Umbilical cord (tissue), 2 donors: ENCODE results near the gene NTNG2. TPM values are rescaled to one million over a fixed set of nuclear protein-coding genes. Genes with fewer than 3 reads are reported as not detected.
A peak's percentile ranks its signal among the peaks of the same experiment; 100 is the strongest.

Source experiments
- DNase-seq: peaks from one replicate; pipeline ENCODE4 v3.0.0-alpha.2; 2015; ENCODE audit warnings: low spot score
- total RNA-seq: library from RNA; depleted of rRNA; stranded (reverse); fragments of >200 nt; gene quantifications from one replicate; pipeline ENCODE4 v1.2.3, GENCODE V29; 2014; ENCODE audit warnings: low replicate concordance; ENCODE audit not compliant: insufficient read depth

Gene NTNG2
- total RNA-seq, 1 donor from 2014 or later = 3.9 TPM

- no peak for DNase-seq
Measured at GRCh38 chr9:132201139-132201538, 39.3 kb downstream of the NTNG2 start.

- DNase-seq = no peak
Measured at GRCh38 chr9:132201780-132202703, 40.2 kb downstream of the NTNG2 start.

- no peak for DNase-seq
Measured at GRCh38 chr9:132204883-132205282, 43.0 kb downstream of the NTNG2 start.

GRCh38 chr9:132207215-132207614 is 45.4 kb downstream of the NTNG2 start:
- DNase-seq = no peak

- no peak for DNase-seq
Measured at GRCh38 chr9:132207839-132208615, 46.2 kb downstream of the NTNG2 start.

- DNase-seq = no peak
Measured at GRCh38 chr9:132209228-132209627, 47.4 kb downstream of the NTNG2 start.

- DNase-seq = no peak
Measured at GRCh38 chr9:132210472-132211145, 48.8 kb downstream of the NTNG2 start.

- DNase-seq = no peak
Measured at GRCh38 chr9:132211570-132211969, 49.7 kb downstream of the NTNG2 start.

GRCh38 chr9:132214027-132214622 is 52.3 kb downstream of the NTNG2 start:
- peak; percentile 85 for DNase-seq

GRCh38 chr9:132216861-132217619 is 55.2 kb downstream of the NTNG2 start:
- DNase-seq = no peak

- DNase-seq = no peak
Measured at GRCh38 chr9:132218208-132218607, 56.4 kb downstream of the NTNG2 start.

- DNase-seq = no peak
Measured at GRCh38 chr9:132221941-132222340, 60.1 kb downstream of the NTNG2 start.

GRCh38 chr9:132224645-132225044 is 62.8 kb downstream of the NTNG2 start:
- no peak for DNase-seq

GRCh38 chr9:132226571-132227430 is 64.9 kb downstream of the NTNG2 start:
- no peak for DNase-seq

GRCh38 chr9:132228062-132228461 is 66.2 kb downstream of the NTNG2 start:
- DNase-seq = no peak

GRCh38 chr9:132230605-132231004 is 68.7 kb downstream of the NTNG2 start:
- no peak for DNase-seq

- no peak for DNase-seq
Measured at GRCh38 chr9:132231019-132231701, 69.3 kb downstream of the NTNG2 start.

GRCh38 chr9:132232522-132232921 is 70.7 kb downstream of the NTNG2 start:
- DNase-seq = no peak

GRCh38 chr9:132233138-132233537 is 71.3 kb downstream of the NTNG2 start:
- DNase-seq = no peak
